GM12878 (cell line): ENCODE measurements around the gene TBC1D20.

Source experiments
- FOXK2 ChIP-seq: fragments of 450-650 bp; IDR thresholded peaks from 2 replicates; pipeline ENCODE4 v1.6.1; 2017; ENCODE audit warnings: mild to moderate bottlenecking, moderate library complexity
- FOXM1 ChIP-seq: IDR thresholded peaks from 2 replicates; pipeline ENCODE4 v1.6.1; 2012; ENCODE audit warnings: low read depth, mild to moderate bottlenecking, inconsistent platforms, low read length, moderate library complexity
- JUNB ChIP-seq: IDR thresholded peaks from 2 replicates; pipeline ENCODE4 v1.6.1; 2016; ENCODE audit warnings: antibody characterized with exemption, mild to moderate bottlenecking
- NFYA ChIP-seq: IDR thresholded peaks from 2 replicates; pipeline ENCODE4 v1.6.1; 2011; ENCODE audit warnings: low read depth, mild to moderate bottlenecking, low read length, improper control_type of control experiment, borderline replicate concordance
- PML ChIP-seq: IDR thresholded peaks from 2 replicates; pipeline ENCODE4 v1.6.1; 2012; ENCODE audit warnings: low read length, inconsistent platforms
- POLR2A ChIP-seq: IDR thresholded peaks from 2 replicates; pipeline ENCODE4 v1.6.1; 2011; ENCODE audit warnings: low read depth, mild to moderate bottlenecking, low read length
- SP1 ChIP-seq: IDR thresholded peaks from one replicate; pipeline ENCODE4 v1.6.1; 2011; ENCODE audit warnings: low read depth, low read length
- SRF ChIP-seq, 2 experiments: IDR thresholded peaks; 2 replicates each; pipeline ENCODE4 v1.6.1; 2011; ENCODE audit warnings: low read depth in 2 of 2, low read length in 2 of 2, mild to moderate bottlenecking in 1 of 2, moderate library complexity in 1 of 2
- TCF12 ChIP-seq: IDR thresholded peaks from 2 replicates; pipeline ENCODE4 v1.6.1; 2011; ENCODE audit warnings: low read depth, mild to moderate bottlenecking, low read length
- ZBED1 ChIP-seq: IDR thresholded peaks from 2 replicates; pipeline ENCODE4 v1.6.1; 2016; ENCODE audit warnings: borderline replicate concordance
- TF ChIP-seq, protein P1 (sequence below), 3 experiments: IDR thresholded peaks in 2 of 3; conservative IDR thresholded peaks in 1 of 3; 2 replicates each; pipeline ENCODE4 v1.5.1; 2011; ENCODE audit warnings: low read depth in 3 of 3, low read length in 3 of 3, mild to moderate bottlenecking in 3 of 3, control low read depth in 2 of 3, moderate library complexity in 2 of 3, inconsistent platforms in 1 of 3, mixed read lengths in 1 of 3; ENCODE audit not compliant: control insufficient read depth in 2 of 3, insufficient read depth in 1 of 3; ENCODE audit errors: extremely low read depth in 1 of 3
- TF ChIP-seq, protein P2 (sequence below): IDR thresholded peaks from 2 replicates; pipeline ENCODE4 v1.6.1; 2011; ENCODE audit warnings: borderline replicate concordance, low read depth, mild to moderate bottlenecking, moderate library complexity, mixed read lengths, low read length; ENCODE audit not compliant: insufficient read depth; ENCODE audit errors: extremely low read length
- TF ChIP-seq, protein P3 (sequence below): fragments of 450-650 bp; conservative IDR thresholded peaks from 2 replicates; pipeline ENCODE4 v1.6.1; 2017; ENCODE audit warnings: mild to moderate bottlenecking, moderate library complexity

DNA sequence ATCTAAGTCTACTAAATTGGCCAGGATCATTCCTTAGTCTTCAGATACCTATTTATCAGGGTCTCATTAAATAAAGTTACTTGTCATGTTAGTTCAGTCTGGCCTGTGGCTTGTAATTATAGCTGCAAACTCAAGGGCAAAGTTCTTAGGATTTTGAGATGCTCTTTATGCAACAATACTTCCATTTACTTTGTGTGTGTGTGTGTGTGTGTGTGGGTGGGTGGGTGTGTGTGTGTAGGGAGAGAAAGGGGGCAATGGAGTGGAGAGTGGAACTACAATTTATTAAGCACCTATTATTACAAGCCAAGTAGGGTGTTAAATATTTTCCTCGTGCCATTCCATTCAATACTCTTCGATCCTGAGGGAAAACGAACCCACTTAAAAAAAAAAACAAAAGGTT, 17.7 kb upstream of the TBC1D20 start:
- TF ChIP-seq POLR2A (no peak), FOXM1 (no peak), NFYA (no peak), SP1 (no peak), TCF12 (no peak), PML (no peak), SRF (IDR thresholded peaks at IDR 0.05; ENCODE audit: low read depth in 2 of 2, low read length in 2 of 2) (no peak), JUNB (no peak), FOXK2 (no peak), ZBED1 (no peak)
- TF ChIP-seq, protein P1, sequence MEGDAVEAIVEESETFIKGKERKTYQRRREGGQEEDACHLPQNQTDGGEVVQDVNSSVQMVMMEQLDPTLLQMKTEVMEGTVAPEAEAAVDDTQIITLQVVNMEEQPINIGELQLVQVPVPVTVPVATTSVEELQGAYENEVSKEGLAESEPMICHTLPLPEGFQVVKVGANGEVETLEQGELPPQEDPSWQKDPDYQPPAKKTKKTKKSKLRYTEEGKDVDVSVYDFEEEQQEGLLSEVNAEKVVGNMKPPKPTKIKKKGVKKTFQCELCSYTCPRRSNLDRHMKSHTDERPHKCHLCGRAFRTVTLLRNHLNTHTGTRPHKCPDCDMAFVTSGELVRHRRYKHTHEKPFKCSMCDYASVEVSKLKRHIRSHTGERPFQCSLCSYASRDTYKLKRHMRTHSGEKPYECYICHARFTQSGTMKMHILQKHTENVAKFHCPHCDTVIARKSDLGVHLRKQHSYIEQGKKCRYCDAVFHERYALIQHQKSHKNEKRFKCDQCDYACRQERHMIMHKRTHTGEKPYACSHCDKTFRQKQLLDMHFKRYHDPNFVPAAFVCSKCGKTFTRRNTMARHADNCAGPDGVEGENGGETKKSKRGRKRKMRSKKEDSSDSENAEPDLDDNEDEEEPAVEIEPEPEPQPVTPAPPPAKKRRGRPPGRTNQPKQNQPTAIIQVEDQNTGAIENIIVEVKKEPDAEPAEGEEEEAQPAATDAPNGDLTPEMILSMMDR (IDR thresholded peaks at IDR 0.05 in 2 of 3, conservative IDR thresholded peaks at IDR 0.05 in 1 of 3; ENCODE audit: control insufficient read depth in 2 of 3, extremely low read depth in 1 of 3, insufficient read depth in 1 of 3, low read depth in 3 of 3, low read length in 3 of 3): no peak
- TF ChIP-seq, protein P2, sequence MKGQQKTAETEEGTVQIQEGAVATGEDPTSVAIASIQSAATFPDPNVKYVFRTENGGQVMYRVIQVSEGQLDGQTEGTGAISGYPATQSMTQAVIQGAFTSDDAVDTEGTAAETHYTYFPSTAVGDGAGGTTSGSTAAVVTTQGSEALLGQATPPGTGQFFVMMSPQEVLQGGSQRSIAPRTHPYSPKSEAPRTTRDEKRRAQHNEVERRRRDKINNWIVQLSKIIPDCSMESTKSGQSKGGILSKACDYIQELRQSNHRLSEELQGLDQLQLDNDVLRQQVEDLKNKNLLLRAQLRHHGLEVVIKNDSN: no peak
- TF ChIP-seq, protein P3, sequence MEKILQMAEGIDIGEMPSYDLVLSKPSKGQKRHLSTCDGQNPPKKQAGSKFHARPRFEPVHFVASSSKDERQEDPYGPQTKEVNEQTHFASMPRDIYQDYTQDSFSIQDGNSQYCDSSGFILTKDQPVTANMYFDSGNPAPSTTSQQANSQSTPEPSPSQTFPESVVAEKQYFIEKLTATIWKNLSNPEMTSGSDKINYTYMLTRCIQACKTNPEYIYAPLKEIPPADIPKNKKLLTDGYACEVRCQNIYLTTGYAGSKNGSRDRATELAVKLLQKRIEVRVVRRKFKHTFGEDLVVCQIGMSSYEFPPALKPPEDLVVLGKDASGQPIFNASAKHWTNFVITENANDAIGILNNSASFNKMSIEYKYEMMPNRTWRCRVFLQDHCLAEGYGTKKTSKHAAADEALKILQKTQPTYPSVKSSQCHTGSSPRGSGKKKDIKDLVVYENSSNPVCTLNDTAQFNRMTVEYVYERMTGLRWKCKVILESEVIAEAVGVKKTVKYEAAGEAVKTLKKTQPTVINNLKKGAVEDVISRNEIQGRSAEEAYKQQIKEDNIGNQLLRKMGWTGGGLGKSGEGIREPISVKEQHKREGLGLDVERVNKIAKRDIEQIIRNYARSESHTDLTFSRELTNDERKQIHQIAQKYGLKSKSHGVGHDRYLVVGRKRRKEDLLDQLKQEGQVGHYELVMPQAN: no peak
